GM21515 (cell line): ENCODE results near the gene TCF7L1.
"Not testable (repeated sequence)": the region's sequence is repeated elsewhere in the genome, so short reads cannot be mapped to it uniquely, and the experiment has no call there.

ENCODE experiments used
- ATAC-seq: cut with Tn5 transposase; IDR thresholded peaks from one replicate; pipeline ENCODE4 v1.9.1; 2021; ENCODE audit not compliant: unreplicated experiment

TCF7L1 gene

DNA sequence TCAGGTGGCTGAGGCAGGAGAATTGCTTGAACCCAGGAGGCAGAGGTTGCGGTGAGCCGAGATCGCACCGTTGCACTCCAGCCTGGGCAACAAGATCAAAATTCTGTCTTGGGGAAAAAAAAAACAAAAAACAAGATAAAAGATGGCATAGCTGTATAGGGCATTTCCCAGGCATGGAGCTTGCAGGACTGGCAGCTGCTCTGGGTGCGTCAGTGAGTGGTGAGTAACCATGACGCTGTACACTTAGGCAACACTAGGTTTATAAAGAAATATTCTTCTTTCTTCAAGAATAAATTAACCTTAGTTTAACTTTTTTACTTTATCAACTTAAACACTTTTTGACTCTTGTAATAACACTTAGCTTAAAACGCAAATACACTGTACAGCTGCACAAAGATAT is 179.2 kb downstream of the TCF7L1 start:
- ATAC-seq: no peak

DNA sequence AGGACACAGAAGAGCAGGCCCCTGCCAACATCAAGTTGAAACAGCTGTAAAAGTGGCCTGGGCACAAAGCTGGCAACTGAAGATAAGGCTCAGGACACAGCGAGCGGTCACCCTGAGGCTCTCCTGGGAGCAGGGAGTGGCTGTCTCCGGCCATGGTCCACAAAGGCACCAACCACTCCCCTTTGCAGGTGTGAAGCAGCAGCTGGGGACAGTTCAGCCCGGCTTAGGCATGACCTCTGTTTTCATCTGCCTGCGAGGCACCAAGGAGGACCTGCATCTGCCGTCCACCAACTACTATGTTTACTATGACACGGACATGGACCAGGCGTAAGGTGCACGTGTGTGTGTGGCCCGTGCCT is 181.7 kb downstream of the TCF7L1 start:
- ATAC-seq: no peak

DNA sequence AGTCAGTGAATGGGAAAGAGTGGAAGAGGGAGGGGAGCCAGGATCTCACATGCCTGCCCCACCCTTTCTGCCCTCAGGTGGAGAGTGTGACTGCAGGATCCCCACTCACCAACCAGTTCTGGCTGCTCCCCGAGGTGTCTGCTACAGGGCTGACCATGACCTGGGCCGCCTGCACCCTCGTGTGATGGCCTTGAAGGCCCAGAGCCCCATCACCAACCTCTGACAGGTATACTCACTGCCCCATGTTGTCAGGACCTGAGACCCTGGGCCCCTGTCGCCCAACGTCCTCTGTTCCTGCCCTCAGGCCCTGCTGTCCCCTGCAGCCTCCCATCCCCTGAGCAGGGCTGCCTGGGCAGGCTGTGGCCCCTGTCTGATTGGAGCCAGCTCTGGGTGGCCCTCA is 182.7 kb downstream of the TCF7L1 start:
- ATAC-seq: not testable (repeated sequence)

DNA sequence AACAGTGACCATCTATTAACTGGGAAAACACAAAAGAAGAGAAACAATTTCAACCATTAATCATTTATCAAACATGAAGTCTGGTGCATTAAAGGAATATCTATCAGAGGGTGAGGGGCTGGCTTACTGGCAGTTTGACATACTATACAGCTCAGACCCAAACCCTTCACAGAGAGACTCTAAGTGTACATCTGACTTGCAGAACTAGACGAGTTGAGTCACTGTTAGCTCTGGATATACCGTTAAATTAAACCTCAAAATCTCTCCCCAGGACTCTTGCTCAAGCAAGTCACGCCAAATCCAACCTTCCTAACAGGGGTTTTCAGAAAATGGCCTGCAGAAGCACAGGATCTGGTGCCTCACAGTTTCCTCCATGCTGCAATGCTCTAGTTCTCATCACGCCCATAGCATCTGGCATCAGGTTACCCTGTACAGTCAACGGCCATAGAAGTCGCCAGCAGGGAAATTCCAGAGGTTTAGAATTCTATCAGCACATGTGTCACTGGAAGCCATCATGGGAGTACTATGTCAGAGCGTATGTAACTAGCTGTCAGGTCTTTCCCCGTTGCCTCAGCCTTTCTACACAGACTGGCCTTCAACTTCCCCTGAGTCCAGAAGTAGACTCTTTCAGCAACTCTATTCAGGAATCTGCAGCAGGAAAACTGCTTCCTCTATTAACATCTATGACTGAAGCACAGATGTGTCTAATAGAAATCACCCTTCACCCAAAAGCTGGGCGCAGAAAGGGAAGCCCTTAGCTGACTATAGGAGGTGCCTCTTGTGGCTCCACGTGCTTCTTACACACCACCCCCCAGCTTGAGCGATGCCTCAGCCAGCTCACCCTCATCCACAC is 185.3 kb downstream of the TCF7L1 start:
- no peak for ATAC-seq

DNA sequence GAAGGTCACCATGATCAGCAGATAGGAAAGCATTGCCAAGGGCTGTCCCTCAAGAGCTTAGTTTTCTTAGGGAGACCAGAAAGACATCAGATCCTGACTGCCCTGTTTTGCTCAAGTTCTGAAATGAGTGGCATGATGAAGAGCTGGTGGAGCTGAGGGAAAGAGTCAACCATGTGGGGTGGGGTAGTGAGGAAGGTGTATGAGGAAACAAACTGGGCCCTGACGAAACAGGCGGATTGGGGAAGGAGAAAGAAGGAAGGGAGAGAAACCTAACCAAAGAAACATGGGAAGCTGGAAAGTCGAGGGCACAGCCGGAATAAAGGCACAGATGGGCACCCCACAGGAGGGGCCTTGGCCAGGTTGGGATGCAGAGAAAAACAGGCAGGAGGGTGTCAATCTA is 186.6 kb downstream of the TCF7L1 start:
- no peak for ATAC-seq

DNA sequence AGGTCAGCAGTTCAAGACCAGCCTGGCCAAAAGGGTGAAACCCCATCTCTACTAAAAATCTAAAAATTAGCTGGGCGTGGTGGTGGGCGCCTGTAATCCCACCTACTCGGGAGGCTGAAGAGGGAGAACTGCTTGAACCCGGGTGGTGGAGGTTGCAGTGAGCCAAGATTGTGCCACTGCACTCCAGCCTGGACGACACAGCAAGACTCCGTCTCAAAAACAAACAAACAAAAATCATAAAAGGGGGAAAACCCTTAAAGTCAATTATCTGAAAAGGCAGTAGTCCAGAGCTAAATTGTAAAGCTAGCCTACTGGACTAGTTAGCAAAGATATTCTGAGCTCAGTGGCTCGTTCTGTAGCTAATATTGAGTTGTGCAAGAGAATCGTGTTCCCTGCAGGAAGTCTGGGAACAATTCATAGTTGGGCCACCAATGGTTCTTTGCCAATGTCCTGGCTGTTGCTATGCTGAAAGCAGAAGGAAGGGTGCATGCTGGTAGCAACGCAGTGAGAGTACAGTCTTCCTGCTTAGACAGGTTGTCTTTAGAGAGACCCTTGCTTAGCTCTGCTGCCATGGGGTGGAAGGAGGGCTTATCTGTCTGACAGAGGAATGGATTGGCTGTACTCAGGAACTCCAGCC is 190.3 kb downstream of the TCF7L1 start:
- ATAC-seq: no peak

DNA sequence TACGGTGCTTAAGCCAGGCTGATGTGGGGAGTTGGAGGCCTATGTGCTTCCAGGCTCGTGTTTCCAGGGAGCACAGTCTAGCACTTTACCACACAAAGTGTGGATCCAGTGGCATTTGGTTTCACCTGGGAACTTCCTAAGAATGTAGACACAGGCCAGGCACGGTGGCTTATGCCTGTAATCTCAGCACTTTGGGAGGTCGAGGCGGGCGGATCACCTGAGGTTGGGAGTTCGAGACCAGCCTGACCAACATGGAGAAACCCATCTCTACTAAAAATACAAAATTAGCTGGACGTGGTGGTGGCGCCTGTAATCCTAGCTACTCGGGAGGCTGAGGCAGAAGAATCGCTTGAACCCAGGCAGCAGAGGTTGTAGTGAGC is 190.8 kb downstream of the TCF7L1 start:
- not testable (repeated sequence) for ATAC-seq

DNA sequence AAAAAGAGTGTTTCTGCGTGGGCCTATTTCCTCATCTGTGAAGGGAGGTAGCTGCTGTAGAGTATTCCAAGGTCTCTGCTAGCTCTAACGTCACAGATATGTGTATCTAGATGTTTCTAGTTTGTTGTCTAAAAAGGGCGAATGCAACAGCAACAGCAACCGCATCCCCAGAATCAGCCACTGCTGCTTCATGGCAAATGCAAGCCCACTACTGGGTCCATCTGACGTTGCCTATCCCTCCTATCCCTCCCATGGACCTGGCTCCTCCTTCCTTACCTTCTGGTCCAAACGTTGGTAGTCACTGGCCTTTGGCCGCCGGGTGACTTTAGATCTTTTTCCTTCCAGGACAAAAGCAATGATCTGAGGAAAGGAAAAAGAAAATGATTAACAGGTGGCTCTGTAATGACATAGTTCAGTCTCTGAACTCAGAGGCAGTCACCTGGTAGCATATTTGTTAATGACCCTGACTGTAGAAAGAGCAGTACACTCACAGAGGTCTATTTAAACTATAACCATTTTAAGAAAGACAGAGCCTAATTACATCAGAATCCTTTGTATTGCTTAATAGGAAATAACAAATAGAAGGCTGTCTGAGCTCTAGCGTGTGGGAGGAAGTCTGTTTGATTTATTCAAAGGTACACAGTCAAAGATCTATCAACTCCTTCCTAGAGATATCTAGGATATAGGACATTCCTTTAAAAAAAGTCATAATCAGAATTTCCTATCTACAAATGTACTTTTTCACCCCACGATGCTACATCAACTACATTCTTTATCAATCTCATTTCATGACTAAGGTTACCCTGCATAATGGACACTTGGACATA is 191.7 kb downstream of the TCF7L1 start:
- no peak for ATAC-seq

DNA sequence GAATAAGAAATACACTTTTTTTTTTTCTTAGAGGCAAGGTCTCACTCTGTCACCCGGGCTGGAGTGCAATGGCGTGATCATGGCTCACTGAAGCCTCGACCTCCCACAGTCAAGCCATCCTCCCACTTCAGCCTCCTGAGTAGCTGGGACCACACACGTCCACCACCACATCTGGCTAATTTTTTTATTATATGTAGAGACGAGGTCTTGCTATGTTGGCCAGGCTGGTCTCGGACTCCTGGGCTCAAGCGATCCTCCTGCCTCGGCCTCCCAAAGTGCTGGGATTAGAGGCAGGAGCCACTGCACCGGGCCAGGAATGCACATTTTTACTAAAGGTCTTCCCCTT is 192.2 kb downstream of the TCF7L1 start:
- no peak for ATAC-seq

DNA sequence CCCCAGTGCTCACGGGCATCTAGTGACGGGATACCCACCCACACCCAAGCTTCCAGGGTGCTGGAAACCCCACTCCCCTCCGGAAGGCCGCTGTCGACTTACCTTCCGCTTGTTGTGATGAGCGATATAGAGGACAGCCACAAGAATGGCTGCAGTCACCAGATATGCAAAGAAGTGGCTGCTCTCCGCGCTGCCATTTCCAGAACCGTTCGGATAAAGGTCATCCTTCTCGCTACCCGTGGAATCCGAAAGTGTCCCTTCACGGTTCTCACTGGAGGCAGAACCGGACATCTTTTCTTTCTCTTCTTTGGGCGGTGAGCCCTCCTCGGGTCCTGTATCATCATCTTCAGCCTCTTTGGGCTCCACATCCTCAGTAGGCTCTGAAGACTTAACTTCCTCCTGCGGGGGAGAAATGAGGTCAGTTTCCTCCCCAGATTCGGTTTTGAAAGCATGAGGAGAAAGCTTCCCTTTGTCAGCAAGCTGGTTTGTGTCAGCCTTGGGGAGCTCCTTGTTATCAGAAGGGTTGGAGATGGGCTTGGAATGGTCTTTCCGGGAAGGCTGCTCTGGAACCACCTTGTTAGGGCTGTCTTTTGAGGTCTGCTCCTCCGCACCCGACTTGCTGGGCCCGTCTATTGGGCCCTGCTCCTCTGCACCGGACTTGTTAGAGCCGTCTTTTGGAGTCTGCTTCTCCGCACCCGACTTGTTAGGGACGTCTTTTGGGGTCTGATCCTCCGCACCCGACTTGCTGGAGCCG is 193.4 kb downstream of the TCF7L1 start:
- ATAC-seq: peak; percentile 32

DNA sequence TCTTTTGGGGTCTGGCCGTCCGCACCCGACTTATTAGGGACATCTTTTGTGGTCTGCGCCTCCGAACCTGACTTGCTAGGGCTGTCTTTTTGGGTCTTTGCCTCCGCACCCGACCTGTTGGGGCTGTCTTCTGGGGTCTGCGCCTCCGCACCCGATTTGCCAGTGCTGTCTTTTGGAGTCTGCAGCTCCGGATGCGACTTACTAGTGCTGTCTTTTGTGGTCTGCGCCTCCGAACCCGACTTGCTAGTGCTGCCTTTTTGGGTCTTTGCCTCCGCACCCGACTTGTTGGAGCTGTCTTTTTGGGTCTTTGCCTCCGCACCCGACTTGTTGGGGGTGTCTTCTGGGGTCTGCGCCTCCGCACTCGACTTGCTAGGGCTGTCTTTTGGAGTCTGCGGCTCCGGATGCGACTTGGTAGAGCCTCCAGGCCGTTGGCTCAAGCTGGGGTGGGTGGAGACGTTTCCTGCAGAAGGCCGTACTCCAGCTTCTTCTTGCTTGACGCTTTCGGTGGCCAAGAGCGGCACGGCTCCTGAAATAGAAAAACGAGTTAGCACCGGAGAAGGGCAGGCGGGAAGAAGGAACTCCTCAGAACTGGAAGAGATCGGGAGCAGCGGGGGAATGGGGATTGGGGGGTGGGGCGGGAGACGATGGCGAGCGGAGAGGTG is 194.1 kb downstream of the TCF7L1 start:
- ATAC-seq: peak; percentile 34

DNA sequence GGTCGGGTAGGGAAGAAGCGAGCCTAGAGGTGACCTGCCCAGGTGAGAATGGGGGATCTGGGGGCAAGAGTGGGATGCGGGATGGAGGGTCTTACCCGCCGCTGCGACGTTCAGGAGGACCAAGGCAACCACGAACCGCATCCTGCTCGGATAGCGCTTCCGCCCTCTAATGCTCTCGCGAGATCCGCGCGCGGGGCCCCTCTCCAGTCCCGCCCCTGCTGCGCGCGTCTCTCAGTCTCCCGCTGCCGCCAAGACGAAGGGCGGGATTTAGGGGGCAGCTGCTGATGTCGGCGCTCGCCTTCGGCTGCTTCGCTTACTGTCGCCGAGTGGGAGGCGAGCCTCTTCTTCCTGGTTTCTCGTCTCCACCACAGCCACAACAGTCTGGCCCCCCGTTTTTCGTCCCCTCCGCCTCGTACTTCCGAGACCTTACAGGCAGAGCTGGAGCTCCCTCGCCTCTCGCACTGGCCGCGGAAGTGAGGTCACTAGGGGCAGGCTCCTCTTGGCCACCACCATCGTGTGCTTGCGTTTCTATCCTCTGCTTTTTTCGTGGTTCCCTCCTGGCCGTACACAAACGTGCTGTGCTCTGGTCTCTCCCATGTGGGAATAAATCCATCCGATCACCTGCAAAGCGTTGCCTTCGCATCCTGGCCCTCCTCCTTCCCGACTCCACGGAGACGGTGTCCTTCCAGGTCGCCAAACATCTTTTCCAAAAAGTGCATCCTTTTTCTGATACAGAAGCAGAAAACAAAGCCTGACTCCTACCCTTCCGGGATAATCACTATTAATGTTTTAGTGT is 194.8 kb downstream of the TCF7L1 start, which contains the start of gene TGOLN2:
Gene TGOLN2, minus strand, starts transcription at position 168 of the 796 bp plus-strand sequence. Its CDS starts 27 bp downstream, at position 141.
- ATAC-seq: peak; percentile 83

DNA sequence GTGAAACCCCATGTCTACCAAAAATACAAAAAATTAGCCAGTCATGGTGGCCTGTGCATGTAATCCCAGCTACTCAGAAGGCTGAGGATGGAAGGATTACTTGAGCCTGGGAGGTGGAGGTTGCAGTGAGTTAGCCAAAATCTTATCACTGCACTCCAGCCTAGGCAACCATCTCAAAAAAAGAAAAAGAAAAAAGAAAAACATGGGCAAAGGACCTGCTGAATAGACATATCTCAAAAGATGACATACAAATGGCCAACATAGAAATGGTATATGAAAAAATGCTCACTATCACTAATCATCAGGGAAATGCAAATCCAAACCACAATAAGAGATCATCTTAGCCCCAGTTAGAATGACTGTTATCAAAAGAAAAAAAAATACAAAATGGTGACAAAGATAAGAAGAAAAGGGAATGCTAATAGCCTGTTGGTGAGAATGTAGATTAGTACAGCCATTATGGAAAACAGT is 196.0 kb downstream of the TCF7L1 start:
- ATAC-seq: no peak

DNA sequence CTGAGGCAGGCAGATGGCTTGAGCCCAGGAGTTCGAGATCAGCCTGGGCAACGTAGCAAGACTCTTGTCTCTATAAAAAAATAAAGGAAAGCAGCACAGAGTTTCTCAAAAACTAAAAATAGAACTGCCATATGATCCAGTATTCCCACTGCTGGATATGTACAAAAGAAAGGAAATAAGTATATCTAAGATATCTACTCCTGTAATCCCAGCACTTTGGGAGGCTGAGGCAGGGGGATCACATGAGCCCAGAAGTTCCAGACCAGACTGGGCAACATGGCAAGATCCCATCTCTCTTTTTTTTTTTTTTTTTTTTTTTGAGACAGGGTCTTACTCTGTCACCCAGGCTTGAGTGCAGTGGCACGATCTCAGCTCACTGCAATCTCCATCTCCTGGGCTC is 196.5 kb downstream of the TCF7L1 start:
- ATAC-seq: not testable (repeated sequence)

DNA sequence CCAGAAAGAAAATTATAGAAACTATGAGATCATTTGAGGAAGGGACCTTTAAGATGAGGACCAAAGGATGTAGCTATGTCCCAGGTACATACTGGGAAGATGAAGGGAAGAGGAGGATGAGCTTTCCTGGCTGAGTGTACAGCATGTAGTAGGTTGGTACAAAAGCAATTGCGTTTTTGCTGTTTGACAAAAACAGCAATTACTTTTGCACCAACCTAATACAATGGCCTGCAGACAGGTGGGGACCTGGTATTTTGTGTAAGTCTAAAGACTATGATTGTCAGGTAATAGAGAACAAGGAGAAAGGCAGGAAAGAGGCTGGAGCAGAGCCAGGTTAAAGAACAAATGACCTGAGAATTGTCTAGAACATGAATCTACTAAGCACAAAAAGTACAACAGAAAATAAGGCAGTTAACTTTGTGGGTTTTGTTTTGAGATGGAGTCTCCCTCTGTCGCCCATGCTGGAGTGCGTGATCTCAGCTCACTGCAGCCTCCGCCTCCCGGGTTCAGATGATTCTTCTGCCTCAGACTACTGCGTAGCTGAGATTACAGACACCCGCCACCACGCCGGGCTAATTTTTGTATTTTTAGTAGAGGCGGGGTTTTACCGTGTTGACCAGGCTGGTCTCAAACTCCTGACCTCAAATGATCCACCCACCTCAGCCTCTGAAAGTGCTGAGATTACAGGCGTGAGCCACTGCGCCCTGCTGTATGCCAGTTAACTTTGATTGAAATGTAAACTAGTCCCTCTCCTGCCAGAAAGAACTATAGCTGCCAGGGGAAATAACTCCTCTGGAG is 197.8 kb downstream of the TCF7L1 start:
- ATAC-seq: no peak

DNA sequence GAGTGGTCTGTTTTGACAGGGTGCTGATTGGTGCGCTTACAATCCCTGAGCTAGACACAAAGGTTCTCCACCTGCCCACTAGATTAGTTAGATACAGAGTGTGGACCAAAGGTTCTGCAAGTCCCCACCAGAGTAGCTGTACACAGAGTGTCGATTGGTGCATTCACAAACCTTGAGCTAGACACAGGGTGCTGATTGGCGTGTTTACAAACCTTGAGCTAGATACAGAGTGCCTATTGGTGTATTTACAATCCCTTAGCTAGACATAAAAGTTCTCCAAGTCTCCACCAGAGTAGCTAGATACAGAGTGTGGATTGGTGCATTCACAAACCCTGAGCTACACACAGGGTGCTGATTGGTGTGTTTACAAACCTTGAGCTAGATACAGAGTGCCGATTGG is 200.7 kb downstream of the TCF7L1 start:
- ATAC-seq: not testable (repeated sequence)

DNA sequence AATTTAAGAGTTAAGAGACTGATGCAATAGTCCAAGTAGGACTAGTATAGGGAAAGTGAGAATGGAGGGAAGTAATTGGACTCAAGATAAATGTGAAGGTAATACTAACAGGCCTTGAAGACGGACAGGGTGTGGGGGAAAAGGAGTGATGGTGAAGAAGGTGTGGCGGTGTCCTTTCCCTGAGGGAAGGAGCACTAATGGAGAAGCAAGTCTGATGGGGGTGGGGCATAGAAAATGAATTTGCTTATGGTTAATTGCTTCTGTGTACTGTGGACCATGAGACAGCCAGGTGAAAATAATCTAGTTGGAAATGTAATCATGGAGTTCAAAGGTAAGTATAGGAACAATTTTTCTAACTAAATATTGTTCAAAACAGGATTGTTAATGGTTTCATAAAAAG is 201.7 kb downstream of the TCF7L1 start:
- no peak for ATAC-seq

DNA sequence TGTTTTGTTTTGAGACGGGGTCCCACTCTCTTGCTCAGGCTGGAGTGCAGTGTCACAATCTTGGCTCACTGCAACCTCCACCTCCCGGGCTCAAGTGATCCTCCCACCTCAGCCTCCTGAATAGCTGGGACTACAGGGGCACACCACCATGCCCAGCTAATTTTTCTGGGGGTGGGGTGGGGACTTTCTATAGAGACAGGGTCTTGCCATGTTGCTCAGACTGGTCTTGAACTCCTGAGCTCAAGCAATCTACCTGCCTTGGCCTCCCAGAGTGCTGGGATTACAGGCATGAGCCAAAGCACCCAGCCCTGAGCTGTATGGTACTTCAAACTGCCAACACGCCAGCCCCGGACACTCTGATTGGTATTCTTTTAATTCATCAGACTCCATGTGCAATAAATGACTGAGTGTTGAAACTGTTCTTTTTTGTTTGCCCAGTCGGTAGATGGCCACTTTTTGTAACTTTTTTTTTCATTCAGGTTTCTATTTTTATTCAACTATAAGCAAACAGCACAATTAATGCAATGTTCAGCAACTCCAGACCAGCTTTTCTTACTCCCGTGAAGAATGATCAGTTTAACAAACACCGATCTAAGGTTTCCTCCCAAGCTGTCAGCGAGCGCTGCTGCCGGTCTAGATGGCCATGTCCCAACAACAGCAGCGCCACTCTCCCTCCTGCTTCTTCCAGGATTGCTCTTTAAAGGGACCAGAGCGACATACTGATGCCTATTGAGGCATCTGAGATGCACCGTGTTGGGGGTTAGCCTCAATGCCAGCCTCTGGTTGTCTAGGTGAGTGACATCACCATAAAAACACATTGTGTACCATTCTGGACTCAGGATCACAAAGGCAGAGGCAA is 207.1 kb downstream of the TCF7L1 start:
- ATAC-seq: no peak
